GM10248 (cell line): Measurements from ENCODE around the gene NOXO1.

Source experiments
- CTCF ChIA-PET: fragments of 300-600 bp; sonication (Branson Sonifier 250); formaldehyde crosslinking; extraction: SDS; loops from one replicate; lab custom pipeline; 2021; ENCODE audit warnings: antibody characterized with exemption; lab: Yijun Ruan, JAX
- POLR2A ChIA-PET: fragments of 350-650 bp; sonication (Branson Sonifier 250); formaldehyde crosslinking; extraction: SDS; loops from one replicate; lab custom pipeline; 2020; ENCODE audit warnings: antibody characterized with exemption; lab: Yijun Ruan, JAX
- DNase-seq: peaks from one replicate; pipeline ENCODE4 v3.0.0; 2012; ENCODE audit errors: extremely low spot score
- TF ChIP-seq, protein P1 (sequence below): IDR thresholded peaks from 2 replicates; pipeline ENCODE4 v1.5.1; 2012; ENCODE audit warnings: mild to moderate bottlenecking, low read depth; ENCODE audit errors: extremely low read depth, missing control alignments, control extremely low read depth

The NOXO1 gene

GRCh38 chr16:2027024-2028010 lies 46.0 kb upstream of the NOXO1 start:
- POLR2A ChIA-PET: interaction anchor here (0.7 to 1.2 kb wide), 2 partner anchors 65 to 128 kb away, joined by 4 read pairs; partner anchors contain the start of gene TRAF7
- no peak for DNase-seq
- CTCF ChIA-PET: interaction anchor here (1.1 to 2.0 kb wide), 5 partner anchors 11 to 113 kb away, joined by 3 to 8 read pairs (median 5); partner anchors contain the start of genes NTHL1 and TSC2
- TF ChIP-seq, protein P1, sequence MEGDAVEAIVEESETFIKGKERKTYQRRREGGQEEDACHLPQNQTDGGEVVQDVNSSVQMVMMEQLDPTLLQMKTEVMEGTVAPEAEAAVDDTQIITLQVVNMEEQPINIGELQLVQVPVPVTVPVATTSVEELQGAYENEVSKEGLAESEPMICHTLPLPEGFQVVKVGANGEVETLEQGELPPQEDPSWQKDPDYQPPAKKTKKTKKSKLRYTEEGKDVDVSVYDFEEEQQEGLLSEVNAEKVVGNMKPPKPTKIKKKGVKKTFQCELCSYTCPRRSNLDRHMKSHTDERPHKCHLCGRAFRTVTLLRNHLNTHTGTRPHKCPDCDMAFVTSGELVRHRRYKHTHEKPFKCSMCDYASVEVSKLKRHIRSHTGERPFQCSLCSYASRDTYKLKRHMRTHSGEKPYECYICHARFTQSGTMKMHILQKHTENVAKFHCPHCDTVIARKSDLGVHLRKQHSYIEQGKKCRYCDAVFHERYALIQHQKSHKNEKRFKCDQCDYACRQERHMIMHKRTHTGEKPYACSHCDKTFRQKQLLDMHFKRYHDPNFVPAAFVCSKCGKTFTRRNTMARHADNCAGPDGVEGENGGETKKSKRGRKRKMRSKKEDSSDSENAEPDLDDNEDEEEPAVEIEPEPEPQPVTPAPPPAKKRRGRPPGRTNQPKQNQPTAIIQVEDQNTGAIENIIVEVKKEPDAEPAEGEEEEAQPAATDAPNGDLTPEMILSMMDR: no peak

- POLR2A ChIA-PET: interaction anchor here (0.7 to 1.9 kb wide), 2 partner anchors 65 to 129 kb away, joined by 4 to 8 read pairs; partner anchors contain the start of gene TRAF7
- CTCF ChIA-PET: interaction anchor here (1.2 kb wide), 1 partner anchor 21 kb away, joined by 3 read pairs; the partner anchor contains the start of genes NTHL1 and TSC2
- TF ChIP-seq, protein P1: no peak
- DNase-seq: no peak
Measured at GRCh38 chr16:2026461-2027023, 45.3 kb upstream of the NOXO1 start, which contains the start of gene NHERF2. TSS of gene NHERF2 (plus strand) at chr16:2026902. CDS start at chr16:2027006, 104 bp downstream.

DNA sequence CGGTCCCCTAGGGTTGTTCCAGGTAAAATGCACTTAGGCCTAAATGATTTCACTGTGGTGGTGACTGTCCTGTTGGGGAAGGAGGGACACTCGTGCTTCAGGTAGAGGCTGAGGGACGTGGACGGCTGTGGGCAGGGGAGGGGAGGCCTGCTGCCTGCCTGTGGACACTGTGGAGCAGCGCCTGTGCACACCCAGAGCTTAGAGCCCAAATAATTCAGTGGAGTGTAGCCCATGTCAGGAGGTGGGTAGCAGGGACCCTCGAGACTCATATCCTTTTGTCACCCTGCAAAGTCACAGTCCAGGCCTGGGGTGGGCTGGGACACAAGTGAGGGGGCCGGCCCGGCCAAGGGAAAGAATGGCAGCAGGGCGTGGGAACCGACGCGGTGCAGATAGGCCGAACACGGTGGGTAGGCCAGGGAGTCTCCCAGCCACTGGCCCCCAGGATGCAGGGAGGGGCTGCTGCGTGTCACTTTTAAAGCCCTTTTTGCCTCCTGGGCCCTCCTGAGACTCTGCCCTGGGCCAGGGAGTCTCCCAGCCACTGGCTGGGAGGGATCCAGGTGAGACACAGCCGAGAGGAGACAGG lies 44.7 kb upstream of the NOXO1 start:
- DNase-seq: no peak
- TF ChIP-seq, protein P1: no peak
- POLR2A ChIA-PET: interaction anchor here (1.9 kb wide), 1 partner anchor 129 kb away, joined by 8 read pairs; the partner anchor contains the start of gene TRAF7
- CTCF ChIA-PET: interaction anchor here (1.0 to 7.1 kb wide), 2 partner anchors 20 to 127 kb away, joined by 3 to 78 read pairs; partner anchors contain the start of gene TRAF7

- TF ChIP-seq, protein P1: no peak
- ChIA-PET CTCF (interaction anchor here (1.0 to 7.1 kb wide), 6 partner anchors 12 to 128 kb away, joined by 3 to 78 read pairs (median 19); partner anchors contain the start of genes PKD1, RAB26 and TRAF7), POLR2A (interaction anchor here (1.9 kb wide), 1 partner anchor 130 kb away, joined by 8 read pairs; the partner anchor contains the start of gene TRAF7)
- no peak for DNase-seq
Measured at GRCh38 chr16:2025251-2025650, 44.0 kb upstream of the NOXO1 start.

DNA sequence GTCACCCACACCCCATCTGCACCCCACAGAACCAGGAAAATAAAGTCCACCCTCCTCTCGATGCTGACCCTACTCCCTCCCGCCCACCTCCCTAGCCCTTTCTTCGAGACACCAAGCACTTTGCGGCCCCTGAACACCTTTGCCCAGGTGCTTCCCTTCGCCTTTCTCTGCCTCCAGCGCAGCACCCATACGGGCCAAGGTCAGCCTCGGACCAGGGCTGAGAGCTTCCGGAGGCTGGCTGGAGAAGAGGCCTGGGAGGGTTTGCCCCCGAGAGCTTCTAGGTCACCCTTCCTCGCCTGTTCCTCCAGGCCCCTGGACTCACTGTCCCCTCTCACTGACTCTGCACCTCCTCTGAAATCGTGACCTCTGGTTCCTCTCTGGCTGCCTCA lies 42.8 kb upstream of the NOXO1 start:
- TF ChIP-seq, protein P1: no peak
- POLR2A ChIA-PET: interaction anchor here (2.0 kb wide), 1 partner anchor 131 kb away, joined by 12 read pairs; the partner anchor contains the start of gene TRAF7
- CTCF ChIA-PET: interaction anchor here (0.8 to 7.1 kb wide), 13 partner anchors 11 to 227 kb away, joined by 3 to 78 read pairs (median 4); partner anchors contain the start of genes ECI1, NTHL1, PKD1 and RAB26
- no peak for DNase-seq
